Endothelial cell of umbilical vein (primary cell): ENCODE data around the gene MFSD2A. TPM values are rescaled to one million over a fixed set of nuclear protein-coding genes. Genes with fewer than 3 reads are reported as not detected.

Experiments used
- BruUV-seq: library from RNA; stranded (reverse); fragments of 400-500 nt; replicated peaks from 2 replicates; lab custom pipeline; 2021; lab: Mats Ljungman, UMichigan
- CTCF ChIA-PET: fragments of 300-600, 350-600 bp; sonication (Branson Sonifier 250); formaldehyde crosslinking; loops from one replicate; lab custom pipeline; 2021; ENCODE audit warnings: antibody characterized with exemption, inconsistent platforms; lab: Charles Lee
- POLR2A ChIA-PET: fragments of 300-600, 350-600 bp; sonication (Branson Sonifier 250); formaldehyde crosslinking; loops from one replicate; lab custom pipeline; 2021; ENCODE audit warnings: antibody characterized with exemption, inconsistent platforms; lab: Charles Lee
- DNase-seq: peaks from one replicate; pipeline ENCODE4 v3.0.0-alpha.2; 2011; ENCODE audit warnings: low read depth, low spot score
- FAIRE-seq: peaks from 2 replicates; lab custom pipeline; 2011; peaks lifted over from hg19 to GRCh38; lab: Jason Lieb, UNC
- H2AFZ ChIP-seq: 2 replicates; pipeline ENCODE4 v1.6.0; 2012; ENCODE audit warnings: low read depth, low read length, control low read depth, inconsistent platforms
- H3K27ac ChIP-seq: 2 replicates; pipeline ENCODE4 v1.5.1; 2011; ENCODE audit warnings: low read depth, mild to moderate bottlenecking, control low read depth, low read length, moderate library complexity; ENCODE audit not compliant: insufficient read depth
- H3K27me3 ChIP-seq, 2 experiments: 2 replicates each; pipeline versions ENCODE4 v1.6.0 to v1.6.1; 2011; ENCODE audit warnings: low read length in 2 of 2, mixed read lengths in 1 of 2; ENCODE audit not compliant: control insufficient read depth in 2 of 2, insufficient read depth in 2 of 2
- H3K36me3 ChIP-seq, 2 experiments: 2 replicates in 1 of 2; 3 replicates in 1 of 2; pipeline ENCODE4 v1.5.1; 2011; ENCODE audit warnings: low read length in 2 of 2, mild to moderate bottlenecking in 1 of 2, moderate library complexity in 1 of 2; ENCODE audit not compliant: control insufficient read depth in 2 of 2, insufficient read depth in 2 of 2; ENCODE audit errors: extremely low read depth in 1 of 2
- H3K4me1 ChIP-seq: 3 replicates; pipeline ENCODE4 v1.5.1; 2011; ENCODE audit warnings: mild to moderate bottlenecking, low read length; ENCODE audit not compliant: control insufficient read depth, insufficient read depth; ENCODE audit errors: extremely low read depth
- H3K4me2 ChIP-seq: 2 replicates; pipeline ENCODE4 v1.6.1; 2011; ENCODE audit warnings: low read length, control low read depth, mixed read lengths; ENCODE audit not compliant: insufficient read depth
- H3K4me3 ChIP-seq, 3 experiments: fragments of 200-600 bp in 1 of 3; sonication (generic), shearing (Covaris generic) in 1 of 3; replicated peaks in 1 of 3; 2 replicates each; pipeline ENCODE4 v1.5.1; 2011 to 2016; ENCODE audit warnings: control low read depth in 3 of 3, low read length in 3 of 3, mild to moderate bottlenecking in 2 of 3, inconsistent platforms in 1 of 3, low read depth in 1 of 3, moderate library complexity in 1 of 3; ENCODE audit not compliant: insufficient read depth in 1 of 3
- H3K79me2 ChIP-seq: 2 replicates; pipeline ENCODE4 v1.6.0; 2012; ENCODE audit warnings: low read length, inconsistent platforms; ENCODE audit not compliant: control insufficient read depth, insufficient read depth
- H3K9ac ChIP-seq: replicated peaks from 2 replicates; pipeline ENCODE3; 2011; ENCODE audit warnings: low read length, control low read depth; ENCODE audit not compliant: insufficient read depth; ENCODE audit errors: extremely low read depth
- H3K9me1 ChIP-seq: replicated peaks from 3 replicates; pipeline ENCODE4 v1.6.0; 2011; ENCODE audit warnings: mild to moderate bottlenecking, low read length; ENCODE audit not compliant: control insufficient read depth, insufficient read depth; ENCODE audit errors: extremely low read depth
- H3K9me3 ChIP-seq: replicated peaks from 2 replicates; pipeline ENCODE4 v1.5.1; 2012; ENCODE audit warnings: low read length, inconsistent platforms; ENCODE audit not compliant: control insufficient read depth, insufficient read depth
- H4K20me1 ChIP-seq: replicated peaks from 2 replicates; pipeline ENCODE3; 2011; ENCODE audit warnings: mild to moderate bottlenecking, low read length; ENCODE audit not compliant: control insufficient read depth, insufficient read depth; ENCODE audit errors: extremely low read depth
- CTCF ChIP-seq, 2 donors: IDR thresholded peaks; 1 replicate in 1 of 2; 2 replicates in 1 of 2; pipeline ENCODE4 v1.5.1; 2011; ENCODE audit warnings: low read length in 2 of 2, mild to moderate bottlenecking in 2 of 2, moderate library complexity in 2 of 2, control low read depth in 1 of 2, inconsistent platforms in 1 of 2, low read depth in 1 of 2; ENCODE audit not compliant: insufficient read depth in 1 of 2; ENCODE audit errors: extremely low read depth in 1 of 2
- FOS ChIP-seq: IDR thresholded peaks from 2 replicates; pipeline ENCODE4 v1.6.1; 2011; ENCODE audit warnings: mild to moderate bottlenecking, low read length, moderate library complexity, borderline replicate concordance; ENCODE audit not compliant: insufficient read depth
- JUN ChIP-seq: IDR thresholded peaks from 2 replicates; pipeline ENCODE4 v1.6.1; 2011; ENCODE audit warnings: borderline replicate concordance, low read depth; ENCODE audit not compliant: insufficient read length, insufficient read depth
- MYC ChIP-seq: IDR thresholded peaks from one replicate; pipeline ENCODE4 v1.6.1; 2011; ENCODE audit warnings: mild to moderate bottlenecking, low read depth, low read length
- POLR2AphosphoS5 ChIP-seq: IDR thresholded peaks from 2 replicates; pipeline ENCODE4 v1.6.1; 2012; ENCODE audit warnings: low read depth, mild to moderate bottlenecking, control low read depth, low read length, moderate library complexity; ENCODE audit not compliant: insufficient read depth
- dilution Hi-C: fragments of 300-500 bp; cut with MboI; formaldehyde crosslinking; loops from one replicate; pipeline ENCODE4 v1.15.0; 2019; ENCODE audit warnings: low sequenced_read_pairs; ENCODE audit not compliant: extremely low pct_ligation_motif_present
- intact Hi-C: fragments of 100-400 bp; cut with micrococcal nuclease; formaldehyde crosslinking; loops from one replicate; pipeline ENCODE4 v1.10.0; 2022
- polyA plus RNA-seq, 4 experiments: library from polyadenylated mRNA; depleted of rRNA in 3 of 4; stranded (reverse) in 3 of 4; unstranded in 1 of 4; fragments of >200 nt; gene quantifications; 2 replicates each; pipeline versions ENCODE4 v1.2.1 to v1.2.3, GENCODE V29; 2011 to 2012; ENCODE audit warnings: missing spikeins in 1 of 4
- total RNA-seq: library from RNA; stranded (reverse); gene quantifications from 2 replicates; pipeline ENCODE4 v1.2.3, GENCODE V29; 2021
- TF ChIP-seq, protein P1 (sequence below): IDR thresholded peaks from 2 replicates; pipeline ENCODE4 v1.6.1; 2011; ENCODE audit not compliant: insufficient read depth, insufficient read length

MFSD2A gene
- total and polyA plus RNA-seq, 2 donors (not counting 3 experiments of a cell fraction or from before 2014, with no cell fraction given) = 2.7 to 5.5 TPM

DNA sequence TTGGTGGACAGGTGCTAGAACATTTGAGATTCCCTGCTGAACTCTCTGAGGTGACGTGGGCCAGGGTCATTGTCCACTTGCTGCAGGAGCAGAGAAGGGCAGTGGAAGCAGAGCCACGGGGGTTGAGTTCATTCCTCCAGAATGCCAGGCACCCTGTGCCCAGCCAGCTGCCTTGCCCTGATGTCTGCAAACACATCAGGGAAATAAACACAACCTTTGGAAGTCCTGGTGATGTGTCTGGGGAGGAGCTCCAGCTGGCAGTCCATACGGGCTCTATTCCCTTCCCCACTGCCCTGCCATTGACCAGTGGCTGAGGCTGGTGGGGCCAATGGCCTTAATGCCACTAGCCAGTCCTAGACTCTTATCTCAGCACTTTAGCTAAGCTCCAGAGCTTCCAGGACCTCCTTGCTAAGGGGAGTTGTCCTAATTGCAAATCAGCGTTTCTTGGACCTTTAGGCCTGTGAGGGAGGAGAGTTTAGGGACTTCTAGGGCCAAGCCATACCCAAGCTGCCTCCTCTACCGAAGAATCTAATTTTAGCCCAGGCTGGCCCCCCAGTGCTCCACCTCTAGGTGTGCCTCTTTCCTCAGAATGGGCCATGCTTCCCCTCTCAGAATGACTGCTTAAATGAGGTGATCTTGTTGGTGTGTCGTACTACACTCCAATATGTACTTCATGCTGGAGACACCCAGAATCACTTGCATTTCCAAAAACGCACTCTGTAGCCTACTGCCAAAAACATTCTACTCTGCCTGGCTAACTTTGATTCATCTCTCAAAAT, 25.9 kb upstream of the MFSD2A start:
- H3K27ac ChIP-seq = no peak overlapping the region
- H4K20me1 ChIP-seq = no peaks in the 10 kb centered on the region
- dilution Hi-C loops (no loop called here), intact Hi-C loops (no loop called here)
- DNase-seq (no peak), FAIRE-seq (no peak)
- H3K4me2 ChIP-seq = no peak overlapping the region
- ChIA-PET POLR2A (no interaction called here), CTCF (interaction anchor here (1.0 to 1.7 kb wide), 2 partner anchors 10 kb away, joined by 3 to 7 read pairs; no protein-coding TSS in a partner anchor)
- no peak overlapping the region for H3K9ac ChIP-seq
- no peaks in the 10 kb centered on the region for H3K27me3 ChIP-seq
- no peak overlapping the region for H3K4me3 ChIP-seq
- no peaks in the 10 kb centered on the region for H3K79me2 ChIP-seq
- no peak overlapping the region for H2AFZ ChIP-seq
- TF ChIP-seq, protein P1, sequence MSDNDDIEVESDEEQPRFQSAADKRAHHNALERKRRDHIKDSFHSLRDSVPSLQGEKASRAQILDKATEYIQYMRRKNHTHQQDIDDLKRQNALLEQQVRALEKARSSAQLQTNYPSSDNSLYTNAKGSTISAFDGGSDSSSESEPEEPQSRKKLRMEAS = no peak
- no peak for TF ChIP-seq FOS
- no peak for TF ChIP-seq POLR2AphosphoS5
- TF ChIP-seq JUN = no peak
- TF ChIP-seq CTCF (IDR thresholded peaks at IDR 0.05; ENCODE audit: extremely low read depth in 1 of 2, insufficient read depth in 1 of 2, low read depth in 1 of 2, low read length in 2 of 2) = no peak
- no peak for TF ChIP-seq MYC
- BruUV-seq = no TSS peak
- H3K36me3 ChIP-seq = no peaks in the 10 kb centered on the region
- H3K9me1 ChIP-seq = no peaks in the 10 kb centered on the region
- no peaks in the 10 kb centered on the region for H3K9me3 ChIP-seq
- H3K4me1 ChIP-seq = no peaks in the 10 kb centered on the region
